Activated CD4-positive, alpha-beta T cell treated with anti-CD3 and anti-CD28 coated beads for 36 hours (primary cell): ENCODE results near the gene PALLD. TPM values are rescaled to one million over a fixed set of nuclear protein-coding genes. Genes with fewer than 3 reads are reported as not detected.

Source experiments
- ATAC-seq: fragments of 200-7000 bp; cut with Tn5 transposase; one replicate; pipeline ENCODE4 v1.10.0; 2021; ENCODE audit warnings: mild to moderate bottlenecking, moderate library complexity
- CTCF ChIA-PET: fragments of 350-600 bp; sonication (Branson Sonifier 250); formaldehyde crosslinking; loops from one replicate; lab custom pipeline; 2021; ENCODE audit warnings: antibody characterized with exemption; lab: Charles Lee
- POLR2A ChIA-PET: fragments of 350-600 bp; sonication (Branson Sonifier 250); formaldehyde crosslinking; loops from one replicate; lab custom pipeline; 2021; ENCODE audit warnings: antibody characterized with exemption, inconsistent platforms; lab: Charles Lee
- DNase-seq: peaks from one replicate; pipeline ENCODE4 v3.0.0-alpha.2; 2020
- H3K27ac Mint-ChIP-seq: one replicate; pipeline ENCODE4 v1.8.0; 2021; ENCODE audit warnings: mixed read lengths
- H3K27me3 Mint-ChIP-seq: one replicate; pipeline ENCODE4 v1.8.0; 2021; ENCODE audit warnings: mixed read lengths
- H3K36me3 Mint-ChIP-seq: one replicate; pipeline ENCODE4 v1.8.0; 2021; ENCODE audit warnings: low read depth, mixed read lengths
- H3K4me1 Mint-ChIP-seq: one replicate; pipeline ENCODE4 v1.8.0; 2021; ENCODE audit warnings: mixed read lengths
- H3K4me3 Mint-ChIP-seq: one replicate; pipeline ENCODE4 v1.8.0; 2021; ENCODE audit warnings: mild to moderate bottlenecking, moderate library complexity, mixed read lengths
- H3K9me3 Mint-ChIP-seq: one replicate; pipeline ENCODE4 v1.8.0; 2021; ENCODE audit warnings: low read depth, mixed read lengths
- intact Hi-C, 2 experiments: fragments of 100-400 bp; cut with DNase I in 1 of 2; cut with micrococcal nuclease in 1 of 2; formaldehyde crosslinking; loops; one replicate each; pipeline versions ENCODE4 v1.14.2 to v1.15.1; 2022 to 2024; cut with DNase I, micrococcal nuclease
- total RNA-seq, 2 experiments: library from RNA; stranded (reverse); gene quantifications; one replicate each; pipeline ENCODE4 v1.2.3, GENCODE V29; 2021

Gene PALLD
- total RNA-seq, 2 experiments from 2014 or later, result 9.5 to 11.0 TPM

DNA sequence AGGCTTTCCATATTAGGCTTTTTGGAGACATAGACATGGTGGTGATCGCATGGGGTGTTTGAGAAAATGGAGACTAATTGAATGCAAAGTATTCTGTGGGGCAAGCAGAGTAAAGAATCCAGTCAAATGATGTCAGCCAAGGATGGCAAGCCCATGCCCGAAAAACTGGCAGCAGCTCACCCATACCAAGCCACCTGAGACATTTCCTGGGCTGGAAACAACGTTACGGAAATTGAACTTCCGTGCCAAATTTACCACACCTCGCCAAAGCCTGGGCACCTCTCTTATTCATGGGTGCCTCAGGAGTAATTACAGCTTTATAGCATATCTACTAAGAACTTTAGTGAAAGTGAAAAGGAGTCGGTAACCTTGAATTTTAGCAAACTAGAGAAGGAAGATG, 346.8 kb downstream of the PALLD start:
- intact Hi-C loops, result no loop called here
- ATAC-seq, result no peak
- Mint-ChIP-seq H3K4me1 (peaks cover 6% of the 10 kb centered on the region), H3K27ac (no peak overlapping the region), H3K4me3 (no peak overlapping the region), H3K36me3 (no peaks in the 10 kb centered on the region), H3K27me3 (peaks cover 9% of the 10 kb centered on the region), H3K9me3 (no peaks in the 10 kb centered on the region)
- CTCF ChIA-PET, result no interaction called here
- POLR2A ChIA-PET, result no interaction called here
- no peak for DNase-seq

DNA sequence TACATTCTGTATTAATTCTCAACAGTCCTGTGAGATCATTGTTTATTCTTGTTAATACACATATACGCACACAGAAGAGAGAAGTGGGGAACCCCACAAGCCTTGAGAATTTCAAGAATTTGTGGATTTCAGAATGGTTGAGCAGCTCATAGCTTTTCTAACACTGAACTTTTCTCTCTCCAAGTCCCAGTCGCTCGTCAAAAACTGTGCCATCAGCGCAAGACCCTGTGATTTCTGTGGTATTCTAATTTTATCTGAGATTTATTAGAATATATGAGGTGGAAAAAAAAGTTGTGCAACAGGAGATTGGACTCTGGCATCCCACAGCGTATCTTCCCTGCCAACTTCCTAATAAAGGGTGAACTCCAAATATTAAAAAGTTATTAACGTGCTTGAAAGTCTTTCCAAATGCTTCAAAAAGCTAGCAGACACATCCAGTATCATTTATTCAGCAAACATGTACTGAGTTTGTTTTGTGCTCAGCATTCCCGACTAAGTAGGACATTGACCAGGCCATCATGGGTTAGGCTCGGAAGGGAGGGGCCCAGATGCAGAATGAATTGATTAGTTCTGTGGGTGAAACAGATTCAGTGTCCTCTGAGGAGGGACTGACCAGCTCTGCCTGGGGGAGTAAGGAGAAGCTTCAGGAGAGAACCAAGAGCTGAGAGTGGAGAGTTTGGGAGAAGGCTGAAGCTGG, 347.6 kb downstream of the PALLD start:
- Mint-ChIP-seq H3K4me3 (no peak overlapping the region), H3K9me3 (no peaks in the 10 kb centered on the region), H3K36me3 (no peaks in the 10 kb centered on the region), H3K27me3 (peaks cover 9% of the 10 kb centered on the region), H3K27ac (no peak overlapping the region), H3K4me1 (peaks cover 9% of the 10 kb centered on the region)
- POLR2A ChIA-PET, result no interaction called here
- CTCF ChIA-PET, result no interaction called here
- intact Hi-C loops, result no loop called here
- DNase-seq, result no peak
- no peak for ATAC-seq

DNA sequence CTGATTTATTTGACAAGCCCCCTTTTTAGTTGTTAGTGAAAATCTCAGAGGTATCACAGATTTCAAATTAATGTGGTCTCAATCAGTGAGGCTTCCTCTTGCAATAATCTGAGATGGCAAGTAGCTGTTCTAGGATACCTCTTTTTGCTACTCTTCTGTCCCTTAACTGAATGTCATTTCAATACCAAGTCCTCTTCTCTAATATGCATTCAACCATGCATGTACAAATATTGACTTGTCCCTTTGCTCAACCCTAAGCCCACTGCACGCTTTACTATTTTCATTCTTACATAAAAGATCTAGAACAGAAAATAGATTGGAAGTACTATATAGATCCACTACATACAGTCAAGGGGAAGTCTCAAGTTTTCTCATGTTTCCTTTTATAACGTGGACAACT, 349.0 kb downstream of the PALLD start:
- POLR2A ChIA-PET, result no interaction called here

DNA sequence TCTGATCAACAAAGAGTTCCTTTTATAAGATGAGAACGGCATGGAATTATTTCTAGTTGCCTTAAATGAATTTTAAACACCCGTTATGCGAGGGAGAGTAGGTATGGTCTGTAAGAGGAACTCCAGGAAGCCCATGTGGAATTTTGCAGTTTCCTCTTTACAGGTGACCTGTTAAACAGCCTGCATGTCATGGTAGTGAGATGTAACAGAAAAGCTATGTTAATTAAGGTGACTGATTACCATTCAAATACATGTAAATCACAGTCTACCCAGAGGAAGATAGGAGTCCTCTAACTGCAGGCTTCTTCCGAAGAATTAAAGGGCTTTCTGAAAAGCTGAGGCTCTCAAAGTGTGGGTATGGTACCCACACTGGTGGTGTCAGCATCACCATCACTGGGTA, 349.6 kb downstream of the PALLD start:
- ATAC-seq (no peak), DNase-seq (no peak)
- ChIA-PET CTCF (interaction anchor here (0.5 to 1.4 kb wide), 3 partner anchors 10 to 71 kb away, joined by 3 to 6 read pairs (median 4); no protein-coding TSS in a partner anchor), POLR2A (no interaction called here)
- no peaks in the 10 kb centered on the region for H3K36me3 Mint-ChIP-seq
- peaks cover 11% of the 10 kb centered on the region for H3K4me1 Mint-ChIP-seq
- H3K9me3 Mint-ChIP-seq, result no peaks in the 10 kb centered on the region
- H3K27me3 Mint-ChIP-seq, result peaks cover 6% of the 10 kb centered on the region
- H3K4me3 Mint-ChIP-seq, result no peak overlapping the region
- no peak overlapping the region for H3K27ac Mint-ChIP-seq
- intact Hi-C loops, result no loop called here

More for the DNA sequence above, 349.0 kb downstream of the PALLD start:
- no peak overlapping the region for H3K4me3 Mint-ChIP-seq
- CTCF ChIA-PET, result interaction anchor here (0.5 to 1.4 kb wide), 2 partner anchors 9 to 71 kb away, joined by 4 to 6 read pairs; no protein-coding TSS in a partner anchor
- no peaks in the 10 kb centered on the region for H3K36me3 Mint-ChIP-seq
- ATAC-seq (no peak), DNase-seq (no peak)
- intact Hi-C loops, result no loop called here
- H3K4me1 Mint-ChIP-seq, result peaks cover 11% of the 10 kb centered on the region
- no peaks in the 10 kb centered on the region for H3K9me3 Mint-ChIP-seq
- H3K27ac Mint-ChIP-seq, result no peak overlapping the region
- peaks cover 6% of the 10 kb centered on the region for H3K27me3 Mint-ChIP-seq

DNA sequence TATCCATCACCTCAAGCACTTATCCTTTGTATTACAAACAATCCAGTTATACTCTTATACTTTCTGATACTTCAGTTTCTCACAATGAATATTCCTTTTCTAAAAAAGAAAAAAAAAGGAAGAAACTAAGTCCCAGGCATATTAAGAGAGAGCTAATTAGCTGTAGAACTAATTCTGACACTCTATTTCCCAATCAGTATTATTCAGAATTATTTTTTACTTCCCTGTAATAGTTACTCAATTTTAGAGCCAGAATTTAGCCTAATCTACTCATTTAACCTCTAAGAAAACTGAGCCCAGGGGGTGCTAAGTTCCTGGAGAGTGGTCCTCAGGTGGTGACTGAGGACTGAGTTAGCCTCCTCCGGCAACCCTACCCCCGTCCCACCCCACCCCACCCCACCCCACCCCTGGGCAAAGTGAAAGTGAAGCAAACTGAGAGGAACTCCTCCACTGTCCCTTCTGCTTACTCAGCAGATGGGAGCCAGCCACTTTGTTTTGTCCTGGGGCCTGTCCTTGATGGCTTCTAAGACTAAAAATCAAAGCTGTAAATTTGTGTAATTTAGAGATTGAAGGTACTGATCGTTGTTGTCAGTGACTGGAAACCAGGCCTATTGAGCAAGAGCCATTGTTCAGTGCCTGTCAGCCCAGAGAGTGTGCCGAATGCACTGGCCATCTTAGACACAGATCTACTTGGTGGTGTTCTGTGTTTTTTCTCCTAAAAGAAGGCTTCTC, 351.1 kb downstream of the PALLD start:
- no peak overlapping the region for H3K4me3 Mint-ChIP-seq
- H3K27ac Mint-ChIP-seq, result no peak overlapping the region
- DNase-seq (no peak), ATAC-seq (no peak)
- H3K27me3 Mint-ChIP-seq, result peaks cover 5% of the 10 kb centered on the region
- H3K36me3 Mint-ChIP-seq, result no peaks in the 10 kb centered on the region
- POLR2A ChIA-PET, result interaction anchor here (0.6 kb wide), 1 partner anchor 433 kb away, joined by 4 read pairs; no protein-coding TSS in a partner anchor
- H3K4me1 Mint-ChIP-seq, result peaks cover 11% of the 10 kb centered on the region
- intact Hi-C loops, result no loop called here
- H3K9me3 Mint-ChIP-seq, result no peaks in the 10 kb centered on the region
- CTCF ChIA-PET, result interaction anchor here (1.6 kb wide), 1 partner anchor 11 kb away, joined by 4 read pairs; no protein-coding TSS in a partner anchor

DNA sequence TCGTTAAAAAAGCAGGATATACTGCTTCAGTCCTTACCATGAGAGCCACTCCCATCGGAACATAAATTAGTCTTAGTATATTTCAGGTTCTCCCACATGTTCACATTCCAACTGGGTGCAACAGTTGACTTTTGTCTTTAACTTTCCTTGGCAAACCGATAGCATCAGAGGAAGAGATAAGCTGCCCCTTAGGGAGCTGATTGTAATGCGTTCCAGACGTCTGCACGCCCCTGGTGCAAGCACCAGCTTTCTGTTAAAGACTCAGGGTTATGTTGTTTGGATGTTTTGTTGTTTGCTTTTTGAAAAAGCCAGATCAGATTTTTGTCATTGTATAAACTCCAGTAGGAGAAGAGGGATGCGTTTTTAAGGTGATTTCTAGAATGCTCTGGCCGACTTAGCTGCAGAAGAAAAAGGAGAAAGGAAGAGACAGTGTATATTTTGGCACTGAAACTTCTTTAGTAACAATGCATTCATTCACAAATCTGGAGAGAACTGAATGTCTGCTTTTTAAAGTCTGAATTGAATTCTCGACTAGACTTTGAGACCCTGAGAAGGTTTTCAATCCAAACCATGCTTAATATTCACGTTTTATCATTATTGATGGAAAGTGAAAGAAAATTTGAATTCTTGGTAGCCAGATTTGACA, 352.3 kb downstream of the PALLD start:
- CTCF ChIA-PET, result interaction anchor here (0.8 to 1.6 kb wide), 2 partner anchors 12 to 15 kb away, joined by 4 read pairs; no protein-coding TSS in a partner anchor

DNA sequence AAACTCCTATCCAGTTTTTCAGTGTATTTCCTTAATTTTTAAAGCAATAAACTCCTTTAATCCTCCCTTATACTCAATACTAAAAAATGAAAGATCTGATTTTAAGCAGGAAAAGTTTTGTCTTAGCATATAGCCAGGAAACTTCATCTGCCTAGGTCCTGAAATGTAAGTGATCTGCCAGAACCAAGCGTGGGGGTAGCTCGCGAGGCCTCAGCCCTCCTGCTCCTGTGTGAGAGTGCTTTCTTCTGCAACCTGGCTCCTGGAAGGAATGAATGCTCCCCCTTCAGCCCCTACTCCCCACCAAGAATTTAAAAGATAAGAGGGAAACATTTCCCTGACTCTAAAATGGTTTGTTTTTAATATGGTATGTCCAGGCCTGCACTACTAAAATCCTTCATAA, 353.1 kb downstream of the PALLD start:
- DNase-seq (no peak), ATAC-seq (no peak)
- no peak overlapping the region for H3K27ac Mint-ChIP-seq
- ChIA-PET CTCF (interaction anchor here (0.6 to 0.7 kb wide), 2 partner anchors 68 to 96 kb away, joined by 3 read pairs; no protein-coding TSS in a partner anchor), POLR2A (no interaction called here)
- intact Hi-C loops, result no loop called here
- H3K4me1 Mint-ChIP-seq, result peaks cover 18% of the 10 kb centered on the region
- no peaks in the 10 kb centered on the region for H3K9me3 Mint-ChIP-seq
- H3K36me3 Mint-ChIP-seq, result no peaks in the 10 kb centered on the region
- peaks cover under 1% of the 10 kb centered on the region for H3K27me3 Mint-ChIP-seq
- H3K4me3 Mint-ChIP-seq, result no peak overlapping the region

More for the DNA sequence above, 352.3 kb downstream of the PALLD start:
- Mint-ChIP-seq H3K4me1 (peaks cover 18% of the 10 kb centered on the region), H3K27ac (no peak overlapping the region), H3K9me3 (no peaks in the 10 kb centered on the region), H3K4me3 (no peak overlapping the region), H3K36me3 (no peaks in the 10 kb centered on the region), H3K27me3 (peaks cover 5% of the 10 kb centered on the region)
- DNase-seq (no peak), ATAC-seq (no peak)
- intact Hi-C loops, result no loop called here
- POLR2A ChIA-PET, result no interaction called here

DNA sequence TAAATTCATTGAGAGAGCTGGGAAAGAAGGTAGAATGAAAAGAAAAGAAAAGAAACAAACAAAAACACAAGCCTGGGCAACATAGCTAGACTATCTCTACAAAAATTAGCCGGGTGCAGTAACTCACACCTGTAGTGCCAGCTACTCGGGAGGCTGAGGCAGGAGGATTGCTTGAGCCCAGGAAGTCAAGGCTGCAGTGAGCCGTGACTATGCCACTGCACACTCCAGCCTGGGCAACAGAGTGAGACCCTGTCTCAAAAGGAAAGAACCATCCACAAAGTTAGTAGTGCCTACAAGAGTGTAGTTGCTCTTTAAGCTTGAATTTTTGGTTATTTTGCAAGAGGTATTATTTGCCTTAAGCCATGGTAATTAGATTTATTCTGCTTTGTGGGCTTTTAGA, 355.5 kb downstream of the PALLD start:
- CTCF ChIA-PET, result interaction anchor here (0.5 to 1.9 kb wide), 2 partner anchors 12 to 1112 kb away, joined by 3 to 7 read pairs; no protein-coding TSS in a partner anchor
- H3K36me3 Mint-ChIP-seq, result no peaks in the 10 kb centered on the region
- POLR2A ChIA-PET, result no interaction called here

DNA sequence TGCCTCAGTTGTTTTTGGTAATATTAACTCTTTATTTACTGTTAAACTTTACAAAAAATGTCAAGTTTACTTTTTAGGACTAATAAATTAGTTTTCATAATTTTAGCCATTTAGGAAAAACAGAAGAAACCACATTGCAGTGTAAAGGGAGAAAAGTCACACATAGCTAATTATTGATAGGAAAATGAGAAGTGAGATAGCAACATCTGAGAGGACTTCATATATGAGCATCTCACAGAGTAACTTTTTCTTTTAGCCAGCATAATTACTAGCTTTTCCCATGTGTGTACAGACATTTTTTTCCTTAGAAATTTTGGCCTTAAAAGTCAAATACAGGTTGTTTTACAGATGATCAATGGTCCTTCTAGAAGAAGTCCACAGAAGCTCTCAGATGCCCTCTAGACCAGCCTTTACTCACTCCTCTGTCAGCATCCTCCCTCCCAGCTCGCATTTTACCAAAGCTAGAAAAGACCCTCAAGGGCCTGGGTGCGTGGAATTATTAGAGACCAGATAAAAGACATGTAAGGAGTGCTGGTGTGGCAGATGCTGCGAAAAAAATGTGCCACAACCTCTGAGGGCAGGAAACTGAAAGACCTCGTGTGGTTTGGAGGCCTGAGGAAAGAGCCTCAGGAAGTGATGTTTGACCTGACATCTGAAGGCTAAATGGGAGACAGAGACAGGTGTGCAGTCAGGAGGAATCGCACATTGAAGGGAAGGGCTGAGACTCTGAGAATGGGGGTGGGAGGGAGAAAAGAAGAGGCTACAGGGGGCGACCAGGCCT, 356.3 kb downstream of the PALLD start:
- Mint-ChIP-seq H3K4me3 (no peak overlapping the region), H3K27ac (peak overlapping the region; percentile 16), H3K9me3 (peaks cover 2% of the 10 kb centered on the region), H3K36me3 (no peaks in the 10 kb centered on the region), H3K27me3 (peaks cover 2% of the 10 kb centered on the region), H3K4me1 (peaks cover 20% of the 10 kb centered on the region)
- DNase-seq (no peak), ATAC-seq (no peak)
- ChIA-PET POLR2A (interaction anchor here (0.6 kb wide), 1 partner anchor 12 kb away, joined by 3 read pairs; no protein-coding TSS in a partner anchor), CTCF (interaction anchor here (0.5 to 2.1 kb wide), 4 partner anchors 11 to 1111 kb away, joined by 3 to 7 read pairs (median 5); no protein-coding TSS in a partner anchor)
- intact Hi-C loops, result no loop called here

More for the DNA sequence above, 355.5 kb downstream of the PALLD start:
- intact Hi-C loops, result no loop called here
- Mint-ChIP-seq H3K4me1 (peaks cover 20% of the 10 kb centered on the region), H3K9me3 (peaks cover 2% of the 10 kb centered on the region), H3K27me3 (peaks cover 2% of the 10 kb centered on the region), H3K27ac (no peak overlapping the region), H3K4me3 (no peak overlapping the region)
- no peak for DNase-seq
- ATAC-seq, result no peak

DNA sequence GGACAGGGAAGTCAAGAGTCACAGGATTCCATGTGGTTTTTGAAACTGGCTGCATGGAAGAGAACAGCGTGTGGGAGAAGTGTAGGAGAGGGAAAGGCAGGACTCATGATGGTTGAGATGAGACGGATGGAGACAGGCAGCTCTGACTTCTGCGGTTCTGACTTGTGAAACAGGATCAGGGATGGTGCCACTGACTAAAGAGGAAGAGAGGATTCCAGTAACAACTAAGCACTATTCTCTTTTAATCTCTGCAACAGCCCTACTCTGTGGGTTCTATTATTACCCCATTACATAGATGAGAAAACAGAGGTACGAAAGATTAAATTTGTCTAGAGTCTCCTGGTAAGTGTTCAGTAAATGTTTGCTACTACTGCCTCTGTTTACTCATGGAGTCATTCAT, 356.9 kb downstream of the PALLD start:
- intact Hi-C loops, result no loop called here
- no peak for DNase-seq
- CTCF ChIA-PET, result interaction anchor here (1.1 to 2.1 kb wide), 3 partner anchors 11 to 62 kb away, joined by 3 to 7 read pairs (median 6); no protein-coding TSS in a partner anchor
- H3K4me3 Mint-ChIP-seq, result no peak overlapping the region
- no peak overlapping the region for H3K27ac Mint-ChIP-seq
- peaks cover 2% of the 10 kb centered on the region for H3K9me3 Mint-ChIP-seq
- peaks cover 2% of the 10 kb centered on the region for H3K27me3 Mint-ChIP-seq
- H3K4me1 Mint-ChIP-seq, result peaks cover 16% of the 10 kb centered on the region
- no peaks in the 10 kb centered on the region for H3K36me3 Mint-ChIP-seq
- POLR2A ChIA-PET, result no interaction called here
- ATAC-seq, result peak; percentile 49
